SU-DHL-6 (cell line): ENCODE measurements around the gene BRIP1.
A peak's percentile ranks its signal among the peaks of the same experiment; 100 is the strongest.

Experiments
- H2AFZ ChIP-seq: fragments of 200-600 bp; sonication (generic); 2 replicates; pipeline ENCODE4 v1.6.1; 2014; ENCODE audit warnings: low read depth, mild to moderate bottlenecking, moderate library complexity, mixed read lengths, antibody characterized with exemption, low read length; ENCODE audit not compliant: severe bottlenecking
- H3F3A ChIP-seq: fragments of 200-600 bp; shearing (Covaris generic); 2 replicates; pipeline ENCODE4 v1.6.0; 2016; ENCODE audit warnings: antibody characterized with exemption, mild to moderate bottlenecking; ENCODE audit not compliant: insufficient read depth
- H3K27ac ChIP-seq: fragments of 200-600 bp; sonication (generic); 2 replicates; pipeline ENCODE4 v1.5.1; 2016; ENCODE audit warnings: low read depth, mild to moderate bottlenecking, low read length, moderate library complexity, mixed read lengths
- H3K27me3 ChIP-seq: fragments of 200-600 bp; sonication (generic), shearing (Covaris generic); 2 replicates; pipeline ENCODE4 v1.6.0; 2014; ENCODE audit warnings: mild to moderate bottlenecking, low read length
- H3K36me3 ChIP-seq: fragments of 200-600 bp; sonication (generic); 2 replicates; pipeline ENCODE4 v1.6.1; 2014; ENCODE audit warnings: mild to moderate bottlenecking, low read length, mixed read lengths
- H3K4me2 ChIP-seq: fragments of 300-600, 200-600 bp; shearing (Covaris generic), sonication (generic); 2 replicates; pipeline ENCODE4 v1.6.0; 2014; ENCODE audit warnings: low read length, low read depth, mild to moderate bottlenecking; ENCODE audit not compliant: poor library complexity, severe bottlenecking
- H3K4me3 ChIP-seq: fragments of 200-600 bp; sonication (generic); 2 replicates; pipeline ENCODE4 v1.5.1; 2014; ENCODE audit warnings: antibody characterized with exemption, low read length, mild to moderate bottlenecking, mixed read lengths; ENCODE audit not compliant: insufficient read depth, poor library complexity, severe bottlenecking
- H3K79me2 ChIP-seq: fragments of 200-600 bp; sonication (generic); 2 replicates; pipeline ENCODE4 v1.6.1; 2014; ENCODE audit warnings: mild to moderate bottlenecking, low read length, moderate library complexity; ENCODE audit not compliant: insufficient read depth
- H3K9ac ChIP-seq: fragments of 200-600 bp; sonication (generic); 2 replicates; pipeline ENCODE4 v1.7.0; 2014; ENCODE audit warnings: mild to moderate bottlenecking, low read length
- H3K9me2 ChIP-seq: fragments of 200-600 bp; sonication (generic); replicated peaks from 2 replicates; pipeline ENCODE4 v1.6.1; 2014; ENCODE audit warnings: low read length; ENCODE audit not compliant: insufficient read depth
- H3K9me3 ChIP-seq: fragments of 200-600 bp; sonication (generic); 2 replicates; pipeline ENCODE4 v1.6.1; 2014; ENCODE audit warnings: low read length, mixed read lengths; ENCODE audit not compliant: insufficient read depth
- H4K20me1 ChIP-seq: fragments of 200-600 bp; sonication (generic); 2 replicates; pipeline ENCODE4 v1.6.1; 2014; ENCODE audit warnings: low read depth, mild to moderate bottlenecking, antibody characterized with exemption, low read length, moderate library complexity, mixed read lengths
- CTCF ChIP-seq: fragments of 200-600 bp; sonication (generic); IDR thresholded peaks from one replicate; pipeline ENCODE4 v1.5.1; 2017; ENCODE audit warnings: antibody characterized with exemption, mild to moderate bottlenecking, low read length, moderate library complexity; ENCODE audit not compliant: insufficient read depth, poor library complexity, severe bottlenecking
- EZH2phosphoT487 ChIP-seq: fragments of 200-600 bp; sonication (generic), shearing (Covaris generic); conservative IDR thresholded peaks from 2 replicates; pipeline ENCODE4 v1.6.1; 2018; ENCODE audit warnings: mild to moderate bottlenecking, antibody characterized with exemption, low read length, moderate library complexity, mixed read lengths

The BRIP1 gene

DNA sequence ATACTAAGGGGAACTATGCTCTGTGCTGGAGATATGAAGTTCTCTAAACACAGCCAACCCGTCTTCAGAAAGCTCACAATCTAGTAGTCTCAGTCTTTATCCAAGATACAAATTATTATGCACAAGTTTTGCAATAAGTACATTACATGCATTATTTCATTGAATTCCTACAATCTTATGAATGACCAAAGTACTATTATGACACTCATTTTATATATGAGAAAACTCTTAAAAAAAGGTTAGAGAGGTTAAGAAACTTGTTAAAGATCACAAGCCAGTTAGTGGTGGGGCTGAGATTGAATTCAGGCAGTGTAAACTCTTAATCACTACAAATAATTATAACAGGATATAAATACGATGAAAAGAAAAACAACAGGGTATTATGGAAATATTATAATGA lies 4.7 kb upstream of the BRIP1 start:
- peaks cover 17% of the 10 kb centered on the region; the same call in 1 of the 2 replicates for H3F3A ChIP-seq
- peaks cover 1% of the 10 kb centered on the region; the same call in 1 of the 2 replicates for H3K79me2 ChIP-seq
- H3K4me3 ChIP-seq = no peak overlapping the region
- no peak overlapping the region for H3K9ac ChIP-seq
- no peak overlapping the region for H3K4me2 ChIP-seq
- no peak overlapping the region for H2AFZ ChIP-seq
- no peak for TF ChIP-seq CTCF
- TF ChIP-seq EZH2phosphoT487 = no peak
- H4K20me1 ChIP-seq = no peaks in the 10 kb centered on the region; the same call in 1 of the 2 replicates
- H3K27me3 ChIP-seq = no peaks in the 10 kb centered on the region
- H3K9me2 ChIP-seq = no peaks in the 10 kb centered on the region
- no peak overlapping the region for H3K27ac ChIP-seq
- H3K9me3 ChIP-seq = no peaks in the 10 kb centered on the region
- H3K36me3 ChIP-seq = peaks cover 32% of the 10 kb centered on the region; the same call in 1 of the 2 replicates

- H3K36me3 ChIP-seq = peaks cover 30% of the 10 kb centered on the region; the same call in 1 of the 2 replicates
- H3K27ac ChIP-seq = no peak overlapping the region
- H4K20me1 ChIP-seq = no peaks in the 10 kb centered on the region; the same call in 1 of the 2 replicates
- H3K9ac ChIP-seq = no peak overlapping the region
- no peak overlapping the region for H3K4me2 ChIP-seq
- peaks cover 17% of the 10 kb centered on the region; the same call in 1 of the 2 replicates for H3F3A ChIP-seq
- no peak for TF ChIP-seq EZH2phosphoT487
- no peak for TF ChIP-seq CTCF
- no peak overlapping the region for H2AFZ ChIP-seq
- no peaks in the 10 kb centered on the region for H3K27me3 ChIP-seq
- peaks cover 12% of the 10 kb centered on the region for H3K79me2 ChIP-seq
- H3K4me3 ChIP-seq = no peak overlapping the region
- no peaks in the 10 kb centered on the region for H3K9me3 ChIP-seq
- no peaks in the 10 kb centered on the region for H3K9me2 ChIP-seq
These were observed 3.7 kb upstream of the BRIP1 start for GRCh38 chr17:61867033-61867432.

GRCh38 chr17:61863801-61864126 lies 436 bp upstream of the BRIP1 start:
- H3K9me2 ChIP-seq = no peaks in the 10 kb centered on the region
- H3K36me3 ChIP-seq = peaks cover 30% of the 10 kb centered on the region
- H3K27ac ChIP-seq = peak overlapping the region; percentile 49
- H3K9me3 ChIP-seq = no peaks in the 10 kb centered on the region
- H2AFZ ChIP-seq = peak overlapping the region; percentile 95
- H3K9ac ChIP-seq = peak overlapping the region; percentile 92
- H3K79me2 ChIP-seq = peaks cover 43% of the 10 kb centered on the region
- TF ChIP-seq CTCF (no peak), EZH2phosphoT487 (no peak)
- H3K4me2 ChIP-seq = peak overlapping the region; percentile 91
- H3K27me3 ChIP-seq = no peaks in the 10 kb centered on the region
- no peaks in the 10 kb centered on the region for H4K20me1 ChIP-seq
- peaks cover 17% of the 10 kb centered on the region; the same call in 1 of the 2 replicates for H3F3A ChIP-seq
- H3K4me3 ChIP-seq = peak overlapping the region; percentile 94
